Fibroblast of villous mesenchyme (primary cell): ENCODE data around the gene ADAM33. TPM values are rescaled to one million over a fixed set of nuclear protein-coding genes. Genes with fewer than 3 reads are reported as not detected.
A peak's percentile ranks its signal among the peaks of the same experiment; 100 is the strongest.

ENCODE experiments used
- DNase-seq: peaks from one replicate; pipeline ENCODE4 v3.0.0-alpha.2; 2010; ENCODE audit warnings: low read depth
- H3K4me3 ChIP-seq: 2 replicates; pipeline ENCODE4 v1.5.1; 2011; ENCODE audit warnings: low read depth, mild to moderate bottlenecking, low read length
- CTCF ChIP-seq: IDR thresholded peaks from 2 replicates; pipeline ENCODE4 v1.5.1; 2012; ENCODE audit warnings: low read depth, mild to moderate bottlenecking, low read length; ENCODE audit not compliant: insufficient read depth
- total RNA-seq: library from RNA; depleted of rRNA; stranded (reverse); fragments of >200 nt; gene quantifications from 2 replicates; pipeline ENCODE4 v1.2.3, GENCODE V29; 2012

The ADAM33 gene
- total RNA-seq, 1 donor, result 53.1 TPM

GRCh38 chr20:3716195-3716834, 34.5 kb upstream of the ADAM33 start:
- no peak overlapping the region for H3K4me3 ChIP-seq
- peak; percentile 60 for DNase-seq
- TF ChIP-seq CTCF, result peak; percentile 89

GRCh38 chr20:3714092-3714491, 32.3 kb upstream of the ADAM33 start:
- DNase-seq, result no peak
- no peak for TF ChIP-seq CTCF
- H3K4me3 ChIP-seq, result no peak overlapping the region

- no peak for DNase-seq
- no peak within 1 kb of the TSS for H3K4me3 ChIP-seq
- no peak for TF ChIP-seq CTCF
Observed at GRCh38 chr20:3712279-3712873, 30.6 kb upstream of the ADAM33 start, which contains the start of gene SIGLEC1. Gene SIGLEC1 (minus strand): TSS chr20:3712600. CDS start chr20:3707128, 5,472 bp downstream.

- H3K4me3 ChIP-seq, result no peak overlapping the region
- no peak for TF ChIP-seq CTCF
- DNase-seq, result no peak
Observed at GRCh38 chr20:3711484-3711941, 29.7 kb upstream of the ADAM33 start.

GRCh38 chr20:3710703-3711483, 29.1 kb upstream of the ADAM33 start:
- peak; percentile 89 for TF ChIP-seq CTCF
- peak; percentile 57 for DNase-seq
- H3K4me3 ChIP-seq, result no peak overlapping the region

GRCh38 chr20:3710011-3710466, 28.2 kb upstream of the ADAM33 start:
- DNase-seq, result no peak
- TF ChIP-seq CTCF, result no peak
- no peak overlapping the region for H3K4me3 ChIP-seq
